ENCODE data around the gene PPARG. TPM values are rescaled to one million over a fixed set of nuclear protein-coding genes. Genes with fewer than 3 reads are reported as not detected.
"Not testable (repeated sequence)": the region's sequence is repeated elsewhere in the genome, so short reads cannot be mapped to it uniquely, and the experiment has no call there.

Gene PPARG
- total RNA-seq, 1 donor from 2014 or later = 2.5 TPM

DNA sequence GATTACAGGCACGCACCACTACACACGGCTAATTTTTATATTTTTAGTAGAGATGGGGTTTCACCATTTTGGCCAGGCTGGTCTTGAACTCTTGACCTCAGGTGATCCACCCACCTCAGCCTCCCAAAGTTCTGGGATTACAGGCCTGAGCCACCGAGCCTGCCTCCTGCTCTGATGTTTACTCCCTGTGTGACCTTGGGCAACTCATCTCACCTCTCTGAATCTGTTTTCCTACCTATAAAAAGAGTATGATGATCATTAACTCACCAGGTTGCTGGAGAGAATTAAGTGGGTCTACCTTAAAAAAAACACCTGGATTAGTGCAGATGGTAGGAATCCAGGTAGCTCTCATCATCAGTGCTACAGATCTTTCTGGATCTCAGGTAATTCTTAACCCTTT, 190.3 kb downstream of the PPARG start:
- not testable (repeated sequence) for DNase-seq (ENCODE audit: low spot score)

DNA sequence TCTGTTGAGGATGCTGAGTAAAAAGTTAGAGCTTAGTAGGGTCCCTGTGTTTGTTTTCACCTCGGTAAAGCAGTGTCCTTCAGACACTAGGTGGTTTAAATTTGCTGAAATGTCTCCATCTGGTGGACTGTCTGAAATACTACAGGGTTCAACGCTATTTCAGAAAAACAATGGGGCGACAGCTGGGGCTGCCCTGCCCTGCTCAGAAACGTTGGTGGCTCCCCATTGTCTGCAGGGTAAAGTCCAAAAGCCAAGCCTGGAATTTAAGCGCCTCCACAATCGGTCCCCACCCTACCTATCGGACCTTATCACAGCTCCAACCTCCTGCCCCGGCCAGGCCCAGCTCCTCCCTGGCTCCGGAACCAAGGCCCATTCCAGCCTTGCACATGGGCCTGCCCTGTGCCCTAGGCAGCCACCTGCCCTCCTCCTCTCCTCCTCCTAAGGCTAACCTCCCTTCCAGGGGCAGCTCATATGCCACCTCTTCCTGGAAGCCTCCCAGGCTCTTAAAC, 191.1 kb downstream of the PPARG start:
- no peaks in the 10 kb centered on the region for H3K27me3 Mint-ChIP-seq (ENCODE audit: insufficient read depth)
- peaks cover 21% of the 10 kb centered on the region for H3K4me1 Mint-ChIP-seq (ENCODE audit: low read depth)
- H3K4me3 Mint-ChIP-seq = no peak overlapping the region
- H3K27ac Mint-ChIP-seq = no peak overlapping the region
- no peak for DNase-seq (ENCODE audit: low spot score)
- intact Hi-C loops (cut with micrococcal nuclease) = loop anchor here (1.0 to 10.0 kb wide), 9 partner anchors 168 to 1205 kb away; partner anchors contain the start of genes ATG7 and SYN2
- peaks cover 3% of the 10 kb centered on the region for H3K36me3 Mint-ChIP-seq (ENCODE audit: low read depth)
- H3K9me3 Mint-ChIP-seq = no peaks in the 10 kb centered on the region

More for the DNA sequence above, 190.3 kb downstream of the PPARG start:
- H3K9me3 Mint-ChIP-seq; intact Hi-C loops (cut with micrococcal nuclease); H3K27ac Mint-ChIP-seq; H3K4me3 Mint-ChIP-seq; H3K36me3 Mint-ChIP-seq (ENCODE audit: low read depth); H3K27me3 Mint-ChIP-seq (ENCODE audit: insufficient read depth): not testable (repeated sequence)
- peaks cover 14% of the 10 kb centered on the region for H3K4me1 Mint-ChIP-seq (ENCODE audit: low read depth)

DNA sequence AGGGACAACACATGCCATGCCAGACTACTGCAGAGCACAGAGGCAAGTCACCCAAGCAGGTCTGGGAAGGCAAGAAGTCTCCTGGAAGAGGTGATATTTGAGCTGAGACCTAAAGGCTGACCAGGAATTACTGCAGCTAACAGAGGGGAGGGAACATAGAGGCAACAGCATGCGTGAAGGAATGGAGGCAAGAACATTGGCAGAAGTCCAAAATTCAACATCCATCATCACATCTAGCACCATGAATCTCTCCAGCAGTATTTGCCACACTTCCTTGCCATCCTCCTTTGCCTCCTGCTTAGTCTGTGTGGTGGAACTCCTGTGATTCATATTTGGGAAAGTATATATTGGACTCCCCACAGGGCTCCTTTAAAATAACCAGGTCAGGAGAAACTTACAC, 194.5 kb downstream of the PPARG start:
- H3K9me3 Mint-ChIP-seq = no peaks in the 10 kb centered on the region
- H3K27me3 Mint-ChIP-seq (ENCODE audit: insufficient read depth) = no peaks in the 10 kb centered on the region
- intact Hi-C loops (cut with micrococcal nuclease) = loop anchor here (5.0 to 10.0 kb wide), 6 partner anchors 171 to 1209 kb away; partner anchors contain the start of genes ATG7 and SYN2
- no peak for DNase-seq (ENCODE audit: low spot score)
- peak overlapping the region; percentile 100 for H3K4me3 Mint-ChIP-seq
- H3K27ac Mint-ChIP-seq = peak overlapping the region; percentile 98
- peaks cover 14% of the 10 kb centered on the region for H3K36me3 Mint-ChIP-seq (ENCODE audit: low read depth)
- H3K4me1 Mint-ChIP-seq (ENCODE audit: low read depth) = peaks cover 40% of the 10 kb centered on the region

DNA sequence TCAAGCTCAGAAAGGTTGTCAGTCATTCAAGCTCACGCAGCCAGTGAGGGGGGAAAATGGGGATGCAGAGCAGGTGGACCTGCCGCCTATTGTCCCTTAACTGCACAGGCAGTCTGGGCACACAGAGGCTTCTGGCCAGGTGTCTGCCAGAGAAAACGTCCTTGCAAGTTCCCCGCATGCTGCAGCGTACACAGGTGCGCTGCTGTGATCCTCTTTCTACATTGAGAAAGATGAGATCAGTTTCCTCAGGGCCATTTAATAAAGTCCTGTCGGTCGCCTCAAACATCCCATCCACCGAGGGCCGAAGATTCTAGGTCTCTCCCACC, 195.0 kb downstream of the PPARG start:
- Mint-ChIP-seq H3K27ac (peak overlapping the region; percentile 98), H3K4me3 (peak overlapping the region; percentile 100), H3K4me1 (ENCODE audit: low read depth) (peaks cover 40% of the 10 kb centered on the region), H3K27me3 (ENCODE audit: insufficient read depth) (no peaks in the 10 kb centered on the region), H3K9me3 (no peaks in the 10 kb centered on the region), H3K36me3 (ENCODE audit: low read depth) (peaks cover 16% of the 10 kb centered on the region)
- DNase-seq (ENCODE audit: low spot score) = no peak
- intact Hi-C loops (cut with micrococcal nuclease) = loop anchor here (1.0 to 10.0 kb wide), 13 partner anchors 73 to 1209 kb away; partner anchors contain the start of genes ATG7, MKRN2, RAF1 and RPL32

Other genes starting within 250 kb of the PPARG start
- gene TIMP4, start 130.2 kb upstream of the PPARG start, total RNA-seq = 0.12 TPM in 1 of 2 replicates, not detected in the other
- gene TSEN2, start 195.4 kb downstream of the PPARG start, total RNA-seq = 33.4 and 33.5 TPM in 2 replicates

Measured in activated T-helper 1 cell treated with anti-CD3 and anti-CD28 coated beads, Interleukin-12 subunit alpha, Interleukin-12 subunit beta, Interleukin-2, Interleukin-4 antibody, amounts not matched to agents 30 ng/mL and 10 ng/mL and 1 ng/mL, durations not matched to agents 14 hours and 24 hours and 36 hours (primary cell).